ENCODE measurements around the gene CANX.

Gene CANX

GRCh38 chr5:179753971-179754370 is 55.2 kb downstream of the CANX start:
- H3K4me1 Mint-ChIP-seq (ENCODE audit: low read depth) = peaks cover 22% of the 10 kb centered on the region
- DNase-seq (ENCODE audit: low spot score) = no peak
- H3K4me3 Mint-ChIP-seq = no peak overlapping the region
- no peak overlapping the region for H3K27ac Mint-ChIP-seq
- H3K36me3 Mint-ChIP-seq (ENCODE audit: low read depth) = peaks cover 22% of the 10 kb centered on the region
- H3K27me3 Mint-ChIP-seq (ENCODE audit: low read depth) = no peaks in the 10 kb centered on the region
- no peaks in the 10 kb centered on the region for H3K9me3 Mint-ChIP-seq

GRCh38 chr5:179755022-179755421 is 56.3 kb downstream of the CANX start:
- no peak for DNase-seq (ENCODE audit: low spot score)
- Mint-ChIP-seq H3K36me3 (ENCODE audit: low read depth) (peaks cover 16% of the 10 kb centered on the region), H3K27ac (peak overlapping the region; percentile 52), H3K4me1 (ENCODE audit: low read depth) (peaks cover 33% of the 10 kb centered on the region), H3K27me3 (ENCODE audit: low read depth) (no peaks in the 10 kb centered on the region), H3K9me3 (no peaks in the 10 kb centered on the region), H3K4me3 (no peak overlapping the region)

- no peak for DNase-seq (ENCODE audit: low spot score)
- Mint-ChIP-seq H3K9me3 (no peaks in the 10 kb centered on the region), H3K36me3 (ENCODE audit: low read depth) (peaks cover 5% of the 10 kb centered on the region), H3K4me3 (no peak overlapping the region), H3K27ac (no peak overlapping the region), H3K4me1 (ENCODE audit: low read depth) (peaks cover 50% of the 10 kb centered on the region), H3K27me3 (ENCODE audit: low read depth) (no peaks in the 10 kb centered on the region)
These were observed 60.2 kb downstream of the CANX start for GRCh38 chr5:179758955-179759354.

- Mint-ChIP-seq H3K36me3 (ENCODE audit: low read depth) (peaks cover 5% of the 10 kb centered on the region), H3K4me1 (ENCODE audit: low read depth) (peaks cover 41% of the 10 kb centered on the region), H3K4me3 (peak overlapping the region; percentile 19), H3K9me3 (no peaks in the 10 kb centered on the region), H3K27ac (peak overlapping the region; percentile 70), H3K27me3 (ENCODE audit: low read depth) (no peaks in the 10 kb centered on the region)
- peak; percentile 27 for DNase-seq (ENCODE audit: low spot score)
These were observed 61.1 kb downstream of the CANX start for GRCh38 chr5:179759581-179760551.

- peak; percentile 19 for DNase-seq (ENCODE audit: low spot score)
- H3K9me3 Mint-ChIP-seq = no peaks in the 10 kb centered on the region
- H3K27ac Mint-ChIP-seq = peak overlapping the region; percentile 33
- H3K27me3 Mint-ChIP-seq (ENCODE audit: low read depth) = no peaks in the 10 kb centered on the region
- peaks cover 38% of the 10 kb centered on the region for H3K4me1 Mint-ChIP-seq (ENCODE audit: low read depth)
- H3K36me3 Mint-ChIP-seq (ENCODE audit: low read depth) = peaks cover 14% of the 10 kb centered on the region
- peak overlapping the region; percentile 9 for H3K4me3 Mint-ChIP-seq
These were observed 63.5 kb downstream of the CANX start for GRCh38 chr5:179762079-179762780.

- Mint-ChIP-seq H3K9me3 (no peaks in the 10 kb centered on the region), H3K4me1 (ENCODE audit: low read depth) (peaks cover 41% of the 10 kb centered on the region), H3K27me3 (ENCODE audit: low read depth) (no peaks in the 10 kb centered on the region), H3K4me3 (no peak overlapping the region), H3K27ac (peak overlapping the region; percentile 19), H3K36me3 (ENCODE audit: low read depth) (peaks cover 17% of the 10 kb centered on the region)
- no peak for DNase-seq (ENCODE audit: low spot score)
These were observed 64.0 kb downstream of the CANX start for GRCh38 chr5:179762781-179763176.

GRCh38 chr5:179763215-179763945 is 64.6 kb downstream of the CANX start:
- H3K9me3 Mint-ChIP-seq = no peaks in the 10 kb centered on the region
- H3K27me3 Mint-ChIP-seq (ENCODE audit: low read depth) = no peaks in the 10 kb centered on the region
- no peak overlapping the region for H3K27ac Mint-ChIP-seq
- H3K4me1 Mint-ChIP-seq (ENCODE audit: low read depth) = peaks cover 42% of the 10 kb centered on the region
- H3K36me3 Mint-ChIP-seq (ENCODE audit: low read depth) = peaks cover 20% of the 10 kb centered on the region
- H3K4me3 Mint-ChIP-seq = no peak overlapping the region
- DNase-seq (ENCODE audit: low spot score) = peak; percentile 18

GRCh38 chr5:179764056-179764455 is 65.3 kb downstream of the CANX start:
- peaks cover 41% of the 10 kb centered on the region for H3K4me1 Mint-ChIP-seq (ENCODE audit: low read depth)
- no peaks in the 10 kb centered on the region for H3K27me3 Mint-ChIP-seq (ENCODE audit: low read depth)
- no peaks in the 10 kb centered on the region for H3K9me3 Mint-ChIP-seq
- no peak overlapping the region for H3K27ac Mint-ChIP-seq
- no peak for DNase-seq (ENCODE audit: low spot score)
- no peak overlapping the region for H3K4me3 Mint-ChIP-seq
- H3K36me3 Mint-ChIP-seq (ENCODE audit: low read depth) = peaks cover 22% of the 10 kb centered on the region

GRCh38 chr5:179765400-179765799 is 66.6 kb downstream of the CANX start:
- Mint-ChIP-seq H3K9me3 (no peaks in the 10 kb centered on the region), H3K27me3 (ENCODE audit: low read depth) (no peaks in the 10 kb centered on the region), H3K4me3 (no peak overlapping the region), H3K36me3 (ENCODE audit: low read depth) (peaks cover 31% of the 10 kb centered on the region), H3K4me1 (ENCODE audit: low read depth) (peaks cover 27% of the 10 kb centered on the region), H3K27ac (no peak overlapping the region)
- DNase-seq (ENCODE audit: low spot score) = no peak

- H3K4me1 Mint-ChIP-seq (ENCODE audit: low read depth) = peaks cover 25% of the 10 kb centered on the region
- peaks cover 38% of the 10 kb centered on the region for H3K36me3 Mint-ChIP-seq (ENCODE audit: low read depth)
- no peak overlapping the region for H3K4me3 Mint-ChIP-seq
- H3K27ac Mint-ChIP-seq = no peak overlapping the region
- H3K9me3 Mint-ChIP-seq = no peaks in the 10 kb centered on the region
- no peaks in the 10 kb centered on the region for H3K27me3 Mint-ChIP-seq (ENCODE audit: low read depth)
- no peak for DNase-seq (ENCODE audit: low spot score)
These were observed 67.4 kb downstream of the CANX start for GRCh38 chr5:179766021-179766725.

- Mint-ChIP-seq H3K4me3 (no peak overlapping the region), H3K9me3 (no peaks in the 10 kb centered on the region), H3K36me3 (ENCODE audit: low read depth) (peaks cover 43% of the 10 kb centered on the region), H3K4me1 (ENCODE audit: low read depth) (peaks cover 21% of the 10 kb centered on the region), H3K27me3 (ENCODE audit: low read depth) (no peaks in the 10 kb centered on the region), H3K27ac (no peak overlapping the region)
- DNase-seq (ENCODE audit: low spot score) = no peak
These were observed 68.1 kb downstream of the CANX start for GRCh38 chr5:179766726-179767455.

- DNase-seq (ENCODE audit: low spot score) = no peak
- Mint-ChIP-seq H3K9me3 (no peaks in the 10 kb centered on the region), H3K27ac (no peak overlapping the region), H3K4me3 (no peak overlapping the region), H3K4me1 (ENCODE audit: low read depth) (peaks cover 16% of the 10 kb centered on the region), H3K27me3 (ENCODE audit: low read depth) (no peaks in the 10 kb centered on the region), H3K36me3 (ENCODE audit: low read depth) (peaks cover 49% of the 10 kb centered on the region)
These were observed 68.8 kb downstream of the CANX start for GRCh38 chr5:179767496-179768100.
